G401 (cell line): ENCODE results near the gene PDP2. TPM values are rescaled to one million over a fixed set of nuclear protein-coding genes. Genes with fewer than 3 reads are reported as not detected.

Experiments
- DNase-seq: peaks from one replicate; pipeline ENCODE4 v3.0.0-alpha.2; 2015; ENCODE audit warnings: low spot score
- in situ Hi-C: cut with HindIII; loops from 2 replicates; pipeline ENCODE4 v1.10.0; 2016; ENCODE audit warnings: low sequenced_read_pairs, mixed read lengths
- total RNA-seq: library from RNA; depleted of rRNA; stranded (reverse); fragments of >200 nt; shearing (Covaris generic); gene quantifications from 2 replicates; pipeline ENCODE4 v1.2.3, GENCODE V29; 2014; rRNA removed

The PDP2 gene, protein sequence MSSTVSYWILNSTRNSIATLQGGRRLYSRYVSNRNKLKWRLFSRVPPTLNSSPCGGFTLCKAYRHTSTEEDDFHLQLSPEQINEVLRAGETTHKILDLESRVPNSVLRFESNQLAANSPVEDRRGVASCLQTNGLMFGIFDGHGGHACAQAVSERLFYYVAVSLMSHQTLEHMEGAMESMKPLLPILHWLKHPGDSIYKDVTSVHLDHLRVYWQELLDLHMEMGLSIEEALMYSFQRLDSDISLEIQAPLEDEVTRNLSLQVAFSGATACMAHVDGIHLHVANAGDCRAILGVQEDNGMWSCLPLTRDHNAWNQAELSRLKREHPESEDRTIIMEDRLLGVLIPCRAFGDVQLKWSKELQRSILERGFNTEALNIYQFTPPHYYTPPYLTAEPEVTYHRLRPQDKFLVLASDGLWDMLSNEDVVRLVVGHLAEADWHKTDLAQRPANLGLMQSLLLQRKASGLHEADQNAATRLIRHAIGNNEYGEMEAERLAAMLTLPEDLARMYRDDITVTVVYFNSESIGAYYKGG
- total RNA-seq: 7.1 and 13.8 TPM in 2 replicates

DNA sequence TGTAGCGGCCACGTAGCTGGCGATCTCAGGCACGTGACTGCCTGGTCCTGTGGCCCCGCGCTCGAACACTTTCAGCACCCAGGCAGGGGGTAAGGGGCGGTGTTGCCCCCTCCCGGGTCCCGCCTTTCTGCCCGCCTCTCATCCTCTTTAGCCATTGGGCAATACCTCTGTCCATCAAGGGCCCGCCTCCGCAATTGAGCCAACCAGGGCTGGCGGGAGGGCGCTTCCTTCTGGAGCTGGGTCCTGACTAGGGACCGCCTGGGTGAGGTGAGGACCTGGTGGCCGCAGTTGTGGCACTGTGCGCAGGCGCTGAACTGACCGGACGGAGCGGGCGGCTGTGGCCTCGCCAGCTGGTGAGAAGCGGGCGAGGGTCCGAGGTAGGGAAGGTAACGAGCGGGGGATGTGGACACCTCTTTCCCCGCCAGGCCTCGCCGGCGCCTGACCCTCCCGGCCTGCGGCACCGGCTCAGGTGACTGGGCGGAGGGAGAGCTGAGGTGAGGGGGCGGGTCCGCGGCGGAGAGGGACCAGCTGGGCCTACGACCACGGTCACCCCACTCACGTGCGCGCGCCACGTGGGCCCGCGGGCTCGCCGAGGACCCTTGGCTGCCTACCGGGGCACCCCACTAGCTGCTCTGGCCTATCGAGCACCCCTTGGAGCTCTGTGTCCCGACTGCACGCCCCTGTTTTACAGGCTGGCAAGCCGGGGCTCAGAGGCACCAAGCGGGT is at the start of gene PDP2:
Gene PDP2 (plus strand): TSS at position 228 of the 726 bp plus-strand sequence. CDS start 3,770 bp downstream, outside the sequence.
- DNase-seq: peak; percentile 98
- in situ Hi-C loops: no loop called here

DNA sequence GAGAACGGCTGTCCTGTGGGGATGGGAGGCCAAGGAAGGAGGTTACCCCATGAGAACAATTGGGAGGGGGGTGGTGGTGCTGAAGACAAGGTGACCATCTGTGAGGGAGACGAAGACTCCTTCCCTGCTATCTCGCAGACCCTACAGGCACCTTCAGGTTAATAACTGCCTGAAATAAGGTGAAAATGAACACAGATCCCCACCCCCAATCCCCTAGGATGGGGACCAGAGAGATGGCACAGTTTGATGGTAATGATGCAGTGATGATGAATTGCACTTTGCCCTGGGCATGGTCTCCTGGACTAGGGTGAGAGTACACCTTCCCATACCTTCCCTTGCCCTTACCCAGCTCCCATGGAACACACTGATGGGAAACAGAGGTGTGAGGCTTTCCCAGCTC is 48.1 kb upstream of the PDP2 start:
- DNase-seq: no peak
- in situ Hi-C loops: no loop called here

DNA sequence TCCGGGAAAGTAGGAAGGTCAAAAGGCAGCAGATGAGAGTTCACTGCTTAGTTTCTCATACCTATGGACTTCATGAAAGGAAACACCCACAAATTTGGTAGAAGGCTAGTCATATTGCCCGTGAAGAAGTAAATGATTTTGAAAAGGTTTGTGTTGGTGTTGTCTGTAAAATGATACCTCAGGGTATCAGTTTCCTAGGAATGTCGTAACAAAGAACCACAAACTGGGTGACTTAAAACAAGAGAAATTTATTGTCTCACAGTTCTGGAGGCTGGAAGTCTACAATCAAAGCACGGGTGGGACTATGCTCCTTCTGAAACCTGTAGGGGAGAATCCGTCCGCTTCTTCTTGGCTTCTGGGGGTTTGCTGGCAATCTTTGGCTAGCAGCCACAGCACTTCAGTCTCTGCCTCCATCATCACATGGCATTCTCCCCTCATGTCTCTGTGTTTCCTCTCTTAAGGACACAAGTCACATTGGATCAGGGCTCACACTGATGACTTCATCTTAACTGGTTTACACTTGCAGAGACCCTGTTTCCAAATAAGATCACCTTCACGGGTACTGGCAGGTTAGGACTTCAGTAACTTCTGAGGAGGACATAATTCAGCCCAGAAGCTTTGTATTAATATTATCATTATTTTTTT is 47.5 kb upstream of the PDP2 start:
- no peak for DNase-seq
- in situ Hi-C loops: no loop called here

DNA sequence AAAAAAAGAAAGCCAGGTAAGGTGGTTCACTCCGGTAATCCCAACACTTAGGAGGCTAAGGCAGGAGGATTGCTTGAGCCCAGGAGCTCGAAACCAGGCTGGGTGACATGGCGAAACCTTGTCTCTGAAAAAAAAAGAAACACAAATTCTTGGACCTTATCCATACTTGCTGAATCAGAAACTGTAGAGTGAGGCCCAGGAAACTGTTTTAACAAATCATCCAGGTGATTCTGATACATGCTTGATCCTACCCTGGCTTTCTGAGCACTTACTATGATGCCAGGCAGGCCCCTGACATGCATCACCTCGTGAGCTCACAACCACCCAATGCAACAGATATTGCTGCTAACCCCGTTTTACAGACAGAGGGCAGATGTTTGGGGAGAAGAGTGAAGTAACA is 45.6 kb upstream of the PDP2 start:
- no peak for DNase-seq
- in situ Hi-C loops: no loop called here

DNA sequence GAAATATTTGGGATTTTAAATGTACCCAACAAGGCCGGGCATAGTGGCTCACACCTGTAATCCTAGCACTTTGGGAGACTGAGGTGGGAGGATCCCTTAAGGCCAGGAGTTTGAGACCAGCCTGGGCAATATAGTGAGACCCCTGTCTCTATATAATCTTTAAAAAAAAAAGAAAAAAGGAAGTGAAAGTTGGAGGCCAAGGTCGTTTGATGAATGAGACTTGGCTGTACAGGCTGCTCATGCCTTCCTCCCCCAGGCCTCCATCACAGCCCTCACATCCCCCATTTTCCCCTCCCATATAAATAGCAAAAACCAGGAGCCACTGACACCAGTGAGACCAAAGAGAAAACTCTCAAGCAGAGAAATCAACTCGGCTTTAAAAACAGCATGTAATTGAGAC is 39.4 kb upstream of the PDP2 start:
- in situ Hi-C loops: no loop called here
- DNase-seq: no peak

DNA sequence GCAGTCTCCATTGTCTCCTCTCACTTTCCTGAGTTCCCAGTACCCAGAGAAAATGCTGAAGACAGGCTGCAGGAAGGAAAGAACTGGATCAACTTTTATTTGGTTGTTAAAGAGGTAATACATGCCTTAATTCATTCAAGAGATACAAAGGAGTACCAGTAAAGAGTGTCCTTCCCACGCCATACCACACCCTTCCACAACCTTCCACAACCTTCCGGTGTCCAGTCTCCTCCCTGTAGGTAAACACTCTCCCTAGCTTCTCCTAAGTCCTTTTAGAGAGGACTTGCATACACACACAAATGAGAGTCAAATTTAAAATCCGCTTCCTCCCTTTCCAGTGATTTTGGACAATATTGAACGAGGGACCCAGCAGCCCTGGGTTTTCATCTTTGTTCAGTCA is 38.9 kb upstream of the PDP2 start:
- in situ Hi-C loops: no loop called here
- no peak for DNase-seq

DNA sequence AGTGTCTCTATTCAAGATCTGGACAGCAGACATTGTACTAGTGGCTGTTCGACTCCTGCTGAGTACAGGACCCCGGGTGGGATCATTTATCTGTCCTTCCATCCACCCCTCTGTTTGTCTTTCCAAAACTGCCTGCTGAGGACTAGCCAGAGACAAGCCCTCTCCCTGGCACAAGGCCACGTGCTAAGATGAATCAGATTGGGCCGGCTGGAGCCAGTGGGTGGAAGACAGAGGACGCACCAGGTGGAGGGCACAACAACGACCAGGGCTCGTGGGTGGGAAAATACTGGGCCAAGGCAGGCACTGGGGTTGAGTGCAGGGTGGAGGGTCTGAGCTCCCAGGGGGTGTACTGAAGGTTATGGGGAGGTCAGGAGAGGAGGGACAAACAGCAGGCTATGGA is 37.5 kb upstream of the PDP2 start:
- no peak for DNase-seq
- in situ Hi-C loops: no loop called here

DNA sequence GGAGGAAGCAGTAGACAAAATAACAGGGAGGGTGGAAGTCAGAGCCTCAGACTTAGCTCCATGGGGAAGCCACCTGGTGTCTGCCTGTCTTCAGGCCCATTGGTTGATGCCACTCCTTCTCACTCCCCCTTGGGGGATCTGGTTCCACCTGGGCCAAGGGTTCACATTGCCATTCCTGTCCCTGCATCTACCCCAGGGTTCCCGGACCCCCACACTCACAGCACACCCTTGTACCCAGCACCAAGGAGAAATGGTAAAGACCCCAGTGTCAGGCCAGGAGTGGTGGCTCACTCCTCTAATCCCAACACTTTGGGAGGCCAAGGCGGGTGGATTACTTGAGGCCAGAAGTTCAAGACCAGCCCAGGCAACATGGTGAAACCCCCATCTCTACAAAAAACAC is 37.1 kb upstream of the PDP2 start:
- in situ Hi-C loops: no loop called here
- DNase-seq: no peak

DNA sequence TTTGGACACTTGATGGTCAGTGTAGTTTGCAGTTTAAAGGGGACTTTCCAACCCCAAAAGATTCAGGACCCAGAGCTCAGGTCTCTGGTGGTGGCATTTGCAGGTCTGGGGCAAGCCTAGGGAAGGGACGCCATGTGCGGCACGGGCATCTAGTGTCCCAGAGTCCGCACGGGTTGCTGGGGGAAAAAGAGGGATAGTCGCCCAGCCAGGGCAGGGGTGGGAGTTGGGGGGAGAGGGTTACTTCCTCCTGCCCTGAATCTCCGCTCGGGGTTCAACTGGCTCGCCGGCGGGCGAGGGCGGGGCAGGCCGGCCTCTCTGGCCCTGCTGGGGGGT is 36.3 kb upstream of the PDP2 start:
- in situ Hi-C loops: no loop called here
- DNase-seq: no peak

DNA sequence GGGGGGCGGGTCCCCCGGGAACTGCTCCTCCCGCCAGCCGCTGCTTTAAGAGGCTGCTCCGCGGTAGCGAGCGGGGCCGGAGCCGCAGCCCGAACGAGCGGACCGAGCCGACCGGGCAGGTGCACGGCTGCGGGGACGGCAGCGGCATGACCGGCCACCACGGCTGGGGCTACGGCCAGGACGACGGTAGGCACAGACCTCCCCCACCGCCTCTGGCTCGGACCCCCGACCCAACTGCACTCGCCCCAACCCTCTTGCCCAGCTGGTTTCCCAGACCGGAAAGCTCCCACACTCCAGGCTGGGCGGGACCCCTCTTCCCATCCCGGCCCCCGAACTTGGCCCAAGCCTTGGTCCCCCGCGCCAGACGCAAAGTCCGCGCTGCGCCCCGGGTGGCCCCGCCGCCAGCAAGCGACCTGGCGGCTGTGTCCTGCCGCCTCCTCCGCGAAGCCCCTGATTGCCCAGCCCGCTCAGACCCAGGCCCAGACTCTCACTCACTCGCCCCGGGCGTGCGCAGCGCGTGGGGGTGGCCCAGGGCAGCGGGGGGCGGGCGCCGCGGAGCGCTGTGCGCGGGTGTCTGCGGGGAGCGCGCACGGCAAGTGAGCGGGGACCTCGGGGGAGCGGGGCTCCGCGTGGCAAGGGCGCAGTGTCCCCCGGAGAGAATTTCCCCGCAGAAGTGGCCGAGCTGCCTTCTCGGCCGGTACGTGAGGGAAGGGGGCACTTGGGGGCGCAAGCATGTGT is 35.8 kb upstream of the PDP2 start, which contains the start of gene CA7:
Gene CA7 (plus strand): TSS at position 73 of the 738 bp plus-strand sequence. CDS start 74 bp downstream, at position 147.
- in situ Hi-C loops: no loop called here
- no peak for DNase-seq

DNA sequence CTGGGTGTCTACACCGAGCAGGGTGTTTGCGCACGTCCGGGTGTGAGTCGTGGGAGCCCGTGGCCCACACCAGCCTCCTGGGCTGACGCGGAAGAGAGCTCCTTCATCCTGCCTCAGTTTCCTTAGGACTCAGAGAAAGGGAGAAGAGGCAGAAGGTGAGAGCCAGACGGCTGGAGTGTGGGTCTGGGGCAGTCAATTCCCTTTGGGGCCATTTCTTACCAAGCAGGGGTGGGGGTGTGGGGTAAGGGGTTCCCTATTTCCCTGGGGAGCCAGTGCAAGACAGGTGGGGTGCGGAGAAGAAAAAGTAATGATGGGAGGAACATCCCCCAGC is 35.3 kb upstream of the PDP2 start:
- no peak for DNase-seq
- in situ Hi-C loops: no loop called here

DNA sequence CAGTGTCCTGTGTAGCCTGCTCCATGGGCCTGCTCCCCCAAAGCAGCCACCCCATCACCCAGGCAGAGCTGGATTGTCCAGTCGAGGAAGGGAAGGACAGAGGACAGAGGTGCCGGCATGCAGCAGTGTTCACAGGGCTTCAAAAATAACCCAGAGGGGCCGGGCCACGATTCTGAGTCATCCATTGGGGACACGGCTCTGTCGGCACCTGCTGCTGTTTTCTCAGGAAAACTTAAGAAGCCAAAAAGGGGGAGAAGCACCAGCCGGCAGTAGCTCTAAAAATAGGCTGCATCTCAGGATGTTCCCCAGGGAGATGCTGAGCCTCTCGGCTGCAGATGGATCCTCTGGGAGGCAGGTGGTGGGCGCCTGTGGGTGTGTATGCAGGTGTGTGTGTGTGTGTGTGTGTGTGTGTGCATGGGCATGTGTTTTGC is 34.5 kb upstream of the PDP2 start:
- no peak for DNase-seq

DNA sequence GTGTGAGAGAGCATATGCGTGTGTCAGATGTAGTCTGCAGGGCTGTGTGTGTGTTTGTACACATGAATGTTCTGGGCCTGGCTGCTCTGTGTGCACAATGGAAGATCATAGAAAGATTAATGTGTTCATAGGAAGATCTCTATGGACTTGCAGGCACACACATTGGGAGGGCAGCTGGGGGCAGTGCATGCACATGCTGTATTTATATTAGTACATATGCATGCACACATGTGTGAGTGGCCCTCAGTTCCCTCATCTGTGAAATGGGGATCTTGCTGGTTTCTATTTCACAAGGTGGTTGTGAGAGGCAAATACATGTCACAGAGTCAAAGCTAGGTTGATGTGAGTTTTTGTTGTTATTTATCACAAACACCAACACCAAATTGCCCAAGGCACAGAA is 34.0 kb upstream of the PDP2 start:
- DNase-seq: no peak
- in situ Hi-C loops: no loop called here

More for the DNA sequence above, 34.5 kb upstream of the PDP2 start:
- in situ Hi-C loops: no loop called here

DNA sequence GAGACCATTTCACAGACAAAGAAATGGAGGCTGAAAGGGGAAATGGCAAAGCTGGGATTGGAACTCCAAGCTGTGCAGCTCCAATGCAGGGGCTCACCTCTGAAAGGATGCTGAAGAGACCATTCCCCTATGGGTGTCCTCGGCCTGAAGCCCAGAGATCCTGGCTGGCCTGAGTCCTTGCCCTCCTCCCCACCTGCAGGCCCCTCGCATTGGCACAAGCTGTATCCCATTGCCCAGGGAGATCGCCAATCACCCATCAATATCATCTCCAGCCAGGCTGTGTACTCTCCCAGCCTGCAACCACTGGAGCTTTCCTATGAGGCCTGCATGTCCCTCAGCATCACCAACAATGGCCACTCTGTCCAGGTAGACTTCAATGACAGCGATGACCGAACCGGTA is 33.5 kb upstream of the PDP2 start:
- in situ Hi-C loops: no loop called here

DNA sequence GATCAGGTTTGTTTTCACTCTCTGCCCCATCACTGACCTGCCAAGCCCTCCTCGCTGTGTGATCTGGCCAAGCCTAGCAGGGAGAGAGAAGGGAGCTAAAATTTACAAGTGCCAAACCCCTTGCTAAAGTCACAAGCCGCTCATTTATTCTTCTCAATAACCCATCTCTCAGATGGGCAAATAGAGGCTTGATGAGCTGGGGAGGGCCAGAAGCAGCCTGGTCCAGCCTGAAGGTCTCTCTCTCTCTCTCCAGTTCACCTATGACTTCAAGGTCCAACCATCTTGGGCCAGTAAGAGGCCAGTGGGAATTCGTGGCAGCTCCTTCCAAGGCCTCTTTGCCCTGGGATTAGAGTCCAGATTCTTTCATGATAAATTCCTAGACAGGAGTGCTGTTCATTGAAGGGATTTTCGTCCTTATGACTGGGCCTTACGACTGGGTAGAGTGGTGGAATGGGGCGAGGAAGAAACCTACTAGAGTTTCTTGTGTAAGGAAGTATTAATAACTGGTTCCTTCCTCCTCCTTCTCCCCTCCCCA is 32.7 kb upstream of the PDP2 start:
- in situ Hi-C loops: no loop called here

More for the DNA sequence above, 33.5 kb upstream of the PDP2 start:
- no peak for DNase-seq

DNA sequence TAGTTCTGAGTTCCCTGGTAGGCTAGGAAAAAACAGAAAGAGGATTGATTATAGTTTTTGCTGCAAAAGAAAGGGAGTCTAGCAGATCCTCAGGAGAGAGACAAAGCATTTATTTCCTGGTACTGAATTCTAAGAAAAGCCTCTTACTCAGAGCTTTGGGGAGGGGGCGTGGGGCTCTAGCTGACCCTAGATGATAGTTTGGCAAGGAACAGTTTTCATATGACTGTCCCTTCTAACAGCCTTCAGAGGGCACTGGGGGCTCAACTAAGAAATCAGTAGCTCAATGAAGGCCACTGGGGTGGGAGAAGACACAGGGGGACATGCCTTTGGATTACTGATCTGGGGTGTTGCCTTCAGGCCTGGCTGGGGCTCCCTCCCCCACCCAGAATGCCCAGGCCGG is 32.1 kb upstream of the PDP2 start:
- in situ Hi-C loops: no loop called here
- no peak for DNase-seq

More for the DNA sequence above, 32.7 kb upstream of the PDP2 start:
- no peak for DNase-seq

DNA sequence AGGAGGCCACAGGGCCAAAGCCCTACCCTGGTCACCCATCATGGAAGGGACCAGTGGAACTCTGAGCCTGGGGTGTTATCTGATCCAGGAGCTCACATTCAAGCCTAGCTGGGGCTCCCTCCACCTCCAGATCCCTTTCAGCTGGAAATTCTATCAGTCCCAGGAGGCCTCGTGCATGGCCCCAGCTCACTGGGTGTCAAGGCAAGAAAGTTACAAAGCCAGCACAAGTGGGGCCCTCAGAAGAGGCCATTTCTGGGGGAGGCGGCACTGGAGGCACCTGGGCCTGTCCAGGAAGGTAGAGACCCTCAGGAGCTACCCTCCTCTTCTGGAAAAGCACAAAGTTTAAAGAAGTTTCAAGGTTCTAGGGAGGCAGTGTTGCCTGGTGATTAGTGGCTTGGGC is 31.3 kb upstream of the PDP2 start:
- in situ Hi-C loops: no loop called here
- DNase-seq: no peak

DNA sequence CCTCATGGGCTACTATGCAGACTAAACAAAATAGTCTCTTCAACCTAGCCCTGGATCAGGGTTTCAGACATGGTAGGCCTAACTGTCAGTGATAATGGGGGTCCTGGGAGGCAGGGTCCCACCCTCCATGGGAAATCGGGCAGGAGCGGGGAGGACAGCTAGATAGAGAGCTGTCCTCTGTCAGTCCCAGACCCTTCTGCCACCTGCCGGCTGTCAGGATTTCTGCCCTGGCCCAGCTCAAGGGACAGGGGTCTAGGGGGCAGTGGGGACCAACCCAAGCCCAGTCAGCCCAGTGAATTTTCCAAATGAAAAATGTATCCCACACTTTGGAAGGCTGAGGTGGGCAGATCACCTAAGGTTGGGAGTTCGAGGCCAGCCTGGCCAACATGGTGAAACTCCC is 30.8 kb upstream of the PDP2 start:
- DNase-seq: no peak
- in situ Hi-C loops: no loop called here
